Karpas-422 (cell line): ENCODE measurements around the gene LPCAT2. TPM values are rescaled to one million over a fixed set of nuclear protein-coding genes. Genes with fewer than 3 reads are reported as not detected.
"Not testable (repeated sequence)": the region's sequence is repeated elsewhere in the genome, so short reads cannot be mapped to it uniquely, and the experiment has no call there.

Experiments used
- DNase-seq: peaks from one replicate; pipeline ENCODE4 v3.0.0-alpha.2; 2015
- H2AFZ ChIP-seq: fragments of 200-600 bp; sonication (generic); 2 replicates; pipeline ENCODE4 v1.6.1; 2014; ENCODE audit warnings: antibody characterized with exemption, low read length, mixed read lengths
- H3K27ac ChIP-seq: fragments of 200-600 bp; sonication (generic); 2 replicates; pipeline ENCODE4 v1.5.1; 2014; ENCODE audit warnings: mild to moderate bottlenecking, low read length, moderate library complexity
- H3K27me3 ChIP-seq: fragments of 200-600 bp; sonication (generic); 2 replicates; pipeline ENCODE4 v1.6.1; 2014; ENCODE audit warnings: low read length, mixed read lengths
- H3K36me3 ChIP-seq: fragments of 200-600 bp; sonication (generic); 2 replicates; pipeline ENCODE4 v1.6.1; 2014; ENCODE audit warnings: low read length, mixed read lengths; ENCODE audit not compliant: insufficient read depth
- H3K4me1 ChIP-seq: fragments of 200-600 bp; sonication (generic); 2 replicates; pipeline ENCODE4 v1.6.1; 2014; ENCODE audit warnings: mild to moderate bottlenecking, low read length, mixed read lengths
- H3K4me2 ChIP-seq: fragments of 200-600 bp; sonication (generic); 2 replicates; pipeline ENCODE4 v1.6.1; 2014; ENCODE audit warnings: low read length, low read depth, mild to moderate bottlenecking; ENCODE audit not compliant: poor library complexity, severe bottlenecking
- H3K4me3 ChIP-seq: fragments of 200-600 bp; sonication (generic); 2 replicates; pipeline ENCODE4 v1.5.1; 2014; ENCODE audit warnings: mild to moderate bottlenecking, antibody characterized with exemption, low read length, mixed read lengths
- H3K79me2 ChIP-seq: fragments of 200-600 bp; sonication (generic); 2 replicates; pipeline ENCODE4 v1.6.1; 2014; ENCODE audit warnings: mild to moderate bottlenecking, low read length, mixed read lengths
- H3K9ac ChIP-seq: fragments of 200-600 bp; sonication (generic); 2 replicates; pipeline ENCODE4 v1.6.0; 2014; ENCODE audit warnings: low read length
- H3K9me2 ChIP-seq: fragments of 200-600 bp; sonication (generic), shearing (Covaris generic); replicated peaks from 2 replicates; pipeline ENCODE4 v1.6.0; 2014; ENCODE audit warnings: mild to moderate bottlenecking, low read length, moderate library complexity; ENCODE audit not compliant: insufficient read depth
- H3K9me3 ChIP-seq: fragments of 300-700, 200-600 bp; sonication (generic); 2 replicates; pipeline ENCODE4 v1.6.1; 2014; ENCODE audit warnings: low read length, mixed read lengths
- H4K20me1 ChIP-seq: fragments of 200-600 bp; sonication (generic); 2 replicates; pipeline ENCODE4 v1.6.1; 2014; ENCODE audit warnings: mild to moderate bottlenecking, antibody characterized with exemption, low read length, low read depth; ENCODE audit not compliant: insufficient read depth
- total RNA-seq: library from RNA; depleted of rRNA; stranded (reverse); fragments of >200 nt; shearing (Covaris generic); gene quantifications from 2 replicates; pipeline ENCODE4 v1.2.3, GENCODE V29; 2014; ENCODE audit warnings: low replicate concordance

LPCAT2 gene
- total RNA-seq, 1 experiment from 2014 or later, result not detected

DNA sequence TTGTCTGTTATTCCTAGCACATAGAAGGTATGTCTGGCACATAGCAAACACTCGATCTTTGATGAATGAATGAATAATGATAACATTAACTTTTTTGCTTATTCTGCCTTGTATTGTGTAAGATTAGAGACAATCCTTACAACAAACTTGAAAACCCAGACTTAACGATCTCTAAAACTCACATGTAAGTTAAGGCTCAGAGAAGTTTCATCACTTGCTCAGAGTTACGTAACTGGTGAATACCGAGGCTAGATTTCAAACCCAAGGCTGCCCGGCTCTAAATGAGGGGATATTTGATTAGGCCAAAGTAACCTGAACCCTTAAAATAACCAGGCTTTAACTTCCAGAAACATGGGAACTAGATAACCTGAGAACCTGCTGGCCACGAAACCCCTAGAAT lies 79.9 kb downstream of the LPCAT2 start:
- H3K9ac ChIP-seq, result no peak overlapping the region
- H3K36me3 ChIP-seq, result no peaks in the 10 kb centered on the region
- H3K4me3 ChIP-seq, result no peak overlapping the region
- H4K20me1 ChIP-seq, result no peaks in the 10 kb centered on the region
- no peaks in the 10 kb centered on the region for H3K9me2 ChIP-seq
- no peaks in the 10 kb centered on the region for H3K79me2 ChIP-seq
- H2AFZ ChIP-seq, result no peak overlapping the region
- no peaks in the 10 kb centered on the region for H3K4me1 ChIP-seq
- no peak overlapping the region for H3K4me2 ChIP-seq
- no peaks in the 10 kb centered on the region for H3K27me3 ChIP-seq
- no peak for DNase-seq
- H3K9me3 ChIP-seq, result no peaks in the 10 kb centered on the region
- no peak overlapping the region for H3K27ac ChIP-seq

DNA sequence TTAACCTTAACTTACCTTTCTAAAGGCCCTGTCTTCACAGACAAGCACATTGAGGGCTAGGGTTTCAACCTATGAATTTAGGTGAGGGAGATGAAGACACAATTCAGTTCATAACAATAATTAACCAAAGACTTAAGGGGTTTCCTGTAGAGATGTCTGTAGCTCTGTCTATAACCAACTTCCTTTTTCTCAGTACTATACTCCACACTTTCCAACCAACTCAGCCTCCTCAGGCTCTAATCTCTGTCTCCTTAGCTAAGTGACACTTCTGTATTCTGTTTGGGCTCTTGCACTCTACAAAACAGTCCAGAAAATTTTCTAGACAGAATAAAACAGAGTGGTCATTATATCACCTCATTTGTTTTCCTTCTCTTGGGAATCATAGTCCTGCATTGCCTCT lies 83.4 kb downstream of the LPCAT2 start:
- H3K9me3 ChIP-seq, result no peaks in the 10 kb centered on the region
- H3K36me3 ChIP-seq, result no peaks in the 10 kb centered on the region
- H2AFZ ChIP-seq, result no peak overlapping the region
- H3K4me3 ChIP-seq, result no peak overlapping the region
- H3K4me2 ChIP-seq, result no peak overlapping the region
- peak; percentile 33 for DNase-seq
- no peaks in the 10 kb centered on the region for H3K27me3 ChIP-seq
- H3K79me2 ChIP-seq, result no peaks in the 10 kb centered on the region
- H3K27ac ChIP-seq, result no peak overlapping the region
- H4K20me1 ChIP-seq, result no peaks in the 10 kb centered on the region
- H3K4me1 ChIP-seq, result no peaks in the 10 kb centered on the region
- H3K9ac ChIP-seq, result no peak overlapping the region
- H3K9me2 ChIP-seq, result no peaks in the 10 kb centered on the region

DNA sequence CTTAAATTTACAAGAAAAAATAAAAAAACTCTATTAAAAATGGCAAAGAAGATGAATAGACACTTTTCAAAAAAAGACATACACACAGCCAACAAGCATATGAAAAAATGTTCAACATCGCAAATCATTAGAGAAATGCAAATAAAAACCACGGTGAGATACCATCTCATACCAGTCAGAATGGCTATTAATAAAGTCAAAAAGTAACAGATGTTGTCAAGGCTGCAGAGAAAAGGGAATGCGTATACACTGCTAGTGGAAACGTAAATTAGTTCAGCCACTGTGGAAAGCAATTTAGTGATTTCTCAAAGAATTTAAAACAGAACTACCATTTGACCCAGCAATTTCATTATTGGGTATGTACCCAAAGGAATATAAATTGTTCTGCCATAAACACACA lies 89.1 kb downstream of the LPCAT2 start:
- Histone ChIP-seq H4K20me1 (no peaks in the 10 kb centered on the region), H3K36me3 (no peaks in the 10 kb centered on the region), H3K9me3 (no peaks in the 10 kb centered on the region), H3K27me3 (no peaks in the 10 kb centered on the region), H3K9ac (no peak overlapping the region), H3K9me2 (no peaks in the 10 kb centered on the region), H2AFZ (no peak overlapping the region), H3K27ac (no peak overlapping the region), H3K4me3 (no peak overlapping the region), H3K4me2 (no peak overlapping the region), H3K79me2 (no peaks in the 10 kb centered on the region), H3K4me1 (no peaks in the 10 kb centered on the region)
- peak; percentile 4 for DNase-seq

DNA sequence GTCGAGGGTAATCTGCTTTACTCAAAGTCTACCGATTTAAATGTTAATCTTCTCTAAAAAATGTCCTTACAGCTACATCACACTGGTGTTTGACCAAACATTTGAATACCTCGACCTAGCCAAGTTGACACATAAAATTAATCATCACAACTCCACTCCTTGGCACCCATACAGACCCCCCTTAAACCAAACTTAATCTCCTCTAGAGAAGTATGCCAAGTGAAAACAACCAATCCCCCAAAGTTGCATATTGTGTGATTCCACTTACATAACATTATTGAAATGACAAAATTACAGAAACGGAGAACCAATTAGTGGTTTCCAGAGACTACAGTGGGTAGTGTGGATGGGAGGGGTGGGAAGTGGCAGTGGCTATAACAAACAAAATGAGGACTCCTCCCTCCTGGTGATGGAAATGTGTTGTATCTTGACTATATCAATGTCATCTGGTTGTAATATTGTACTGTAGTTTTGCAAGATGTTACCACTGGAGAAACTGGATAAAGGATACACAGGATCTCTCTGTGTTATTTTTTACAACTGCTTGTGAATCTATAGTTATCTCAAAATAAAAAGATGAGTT lies 97.0 kb downstream of the LPCAT2 start:
- no peak for DNase-seq
- Histone ChIP-seq H3K9me2 (no peaks in the 10 kb centered on the region), H3K4me3 (no peak overlapping the region), H3K36me3 (no peaks in the 10 kb centered on the region), H3K79me2 (no peaks in the 10 kb centered on the region), H3K9ac (no peak overlapping the region), H3K27ac (no peak overlapping the region), H3K4me1 (no peaks in the 10 kb centered on the region), H3K27me3 (no peaks in the 10 kb centered on the region), H3K9me3 (no peaks in the 10 kb centered on the region), H3K4me2 (no peak overlapping the region), H2AFZ (no peak overlapping the region), H4K20me1 (no peaks in the 10 kb centered on the region)

DNA sequence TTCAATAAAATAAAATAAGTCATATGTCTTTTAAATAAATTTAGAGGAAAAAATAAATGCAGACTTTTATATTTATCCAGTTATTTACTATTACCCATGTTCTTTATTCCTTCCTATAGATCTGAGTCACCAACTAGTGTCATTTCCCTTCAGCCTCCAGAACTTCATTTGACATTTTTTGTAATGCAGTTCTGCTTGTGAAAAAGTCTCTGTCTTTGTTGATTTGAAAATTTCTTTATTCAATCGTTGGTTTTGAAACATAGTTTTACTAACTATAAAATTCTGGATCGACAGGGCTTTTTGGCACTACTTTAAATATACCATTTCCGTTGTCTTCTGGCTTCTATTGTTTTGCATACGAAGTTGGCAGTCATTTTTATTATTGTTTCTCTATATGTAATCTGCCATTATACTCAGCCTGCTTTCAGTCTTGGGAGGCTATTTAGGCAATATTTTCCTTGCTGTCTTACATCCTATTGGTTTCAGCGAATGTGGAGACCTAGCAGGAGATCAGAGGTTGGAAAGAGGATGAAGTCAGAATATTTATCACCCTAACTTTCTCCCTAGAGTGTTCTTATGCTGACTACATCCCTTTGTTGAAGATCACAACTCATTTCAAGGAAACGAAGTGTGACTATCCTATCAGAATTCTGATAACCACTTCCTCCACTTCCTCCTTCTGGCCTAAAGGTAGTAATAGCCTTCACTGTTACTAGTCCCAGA lies 104.9 kb downstream of the LPCAT2 start:
- Histone ChIP-seq H3K9me2 (no peaks in the 10 kb centered on the region), H3K79me2 (no peaks in the 10 kb centered on the region), H3K9ac (no peak overlapping the region), H3K9me3 (no peaks in the 10 kb centered on the region), H3K4me2 (no peak overlapping the region), H3K4me3 (no peak overlapping the region), H2AFZ (no peak overlapping the region), H3K4me1 (no peaks in the 10 kb centered on the region), H3K27me3 (no peaks in the 10 kb centered on the region), H3K27ac (no peak overlapping the region), H3K36me3 (no peaks in the 10 kb centered on the region), H4K20me1 (no peaks in the 10 kb centered on the region)
- DNase-seq, result no peak

DNA sequence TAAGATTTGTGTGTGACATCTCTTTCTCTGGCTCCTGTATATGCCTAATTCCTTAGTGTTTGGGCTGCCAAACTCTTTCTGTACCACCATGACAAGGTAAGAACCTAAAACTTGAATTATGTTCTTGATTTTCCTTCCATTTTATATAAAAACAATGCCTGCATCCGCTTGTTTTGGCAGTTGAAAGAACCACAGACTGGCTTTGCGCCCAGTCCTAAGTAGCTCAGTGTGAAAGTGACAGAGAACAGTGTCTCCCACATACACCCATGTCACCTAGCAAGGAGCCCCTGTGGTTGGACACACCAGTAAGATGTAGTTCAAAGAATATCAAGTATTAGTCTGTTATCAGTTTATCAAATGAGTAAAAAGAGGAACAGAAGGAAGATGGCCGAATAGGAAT lies 106.2 kb downstream of the LPCAT2 start:
- no peaks in the 10 kb centered on the region for H3K36me3 ChIP-seq
- no peak overlapping the region for H3K4me3 ChIP-seq
- DNase-seq, result no peak
- no peaks in the 10 kb centered on the region for H4K20me1 ChIP-seq
- no peak overlapping the region for H2AFZ ChIP-seq
- H3K79me2 ChIP-seq, result no peaks in the 10 kb centered on the region
- H3K9me2 ChIP-seq, result no peaks in the 10 kb centered on the region
- no peak overlapping the region for H3K4me2 ChIP-seq
- no peak overlapping the region for H3K27ac ChIP-seq
- no peaks in the 10 kb centered on the region for H3K4me1 ChIP-seq
- no peak overlapping the region for H3K9ac ChIP-seq
- no peaks in the 10 kb centered on the region for H3K9me3 ChIP-seq
- H3K27me3 ChIP-seq, result no peaks in the 10 kb centered on the region

DNA sequence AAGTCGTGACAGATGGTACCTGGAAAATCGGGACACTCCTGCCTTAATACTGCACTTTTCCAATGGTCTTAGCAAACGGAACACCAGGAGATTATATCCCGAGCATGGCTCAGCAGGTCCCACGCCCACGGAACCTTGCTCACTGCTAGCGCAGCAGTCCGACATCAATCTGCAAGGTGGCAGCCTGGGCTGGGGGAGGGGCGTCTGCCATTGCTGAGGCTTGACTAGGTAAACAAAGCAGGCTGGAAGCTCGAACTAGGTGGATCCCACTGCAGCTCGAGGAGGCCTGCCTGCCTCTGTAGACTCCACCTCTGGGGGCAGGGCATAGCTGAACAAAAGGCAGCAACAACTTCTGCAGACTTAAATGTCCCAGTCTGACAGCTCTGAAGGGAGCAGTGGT lies 106.8 kb downstream of the LPCAT2 start:
- not testable (repeated sequence) for H3K4me3 ChIP-seq, H2AFZ ChIP-seq, DNase-seq, H4K20me1 ChIP-seq, H3K9me3 ChIP-seq, H3K4me1 ChIP-seq, H3K4me2 ChIP-seq, H3K27me3 ChIP-seq, H3K79me2 ChIP-seq, H3K27ac ChIP-seq, H3K9ac ChIP-seq, H3K9me2 ChIP-seq, H3K36me3 ChIP-seq

DNA sequence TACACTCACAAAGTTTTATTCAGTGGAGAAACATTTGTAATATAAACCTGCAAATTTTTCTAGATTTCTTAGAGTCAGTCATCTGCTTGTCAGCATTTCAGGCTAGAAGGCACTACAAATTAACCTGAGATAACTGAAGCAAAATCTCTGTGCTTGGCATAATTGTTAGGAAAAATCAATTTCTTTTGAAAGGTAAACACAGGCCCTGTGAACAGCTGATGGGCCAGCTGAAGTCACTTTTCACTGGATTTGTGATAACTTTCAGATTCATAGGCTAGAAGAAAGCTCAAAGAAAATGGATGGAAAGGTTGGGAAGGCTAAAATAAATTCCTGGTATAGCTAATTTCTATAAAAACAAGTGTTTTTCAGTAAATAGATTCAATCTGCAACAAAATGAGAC lies 112.9 kb downstream of the LPCAT2 start:
- no peaks in the 10 kb centered on the region for H3K27me3 ChIP-seq
- no peaks in the 10 kb centered on the region for H3K9me3 ChIP-seq
- H3K36me3 ChIP-seq, result no peaks in the 10 kb centered on the region
- H3K4me1 ChIP-seq, result no peaks in the 10 kb centered on the region
- H3K9me2 ChIP-seq, result no peaks in the 10 kb centered on the region
- H3K27ac ChIP-seq, result no peak overlapping the region
- H3K79me2 ChIP-seq, result no peaks in the 10 kb centered on the region
- no peak overlapping the region for H2AFZ ChIP-seq
- no peak overlapping the region for H3K4me3 ChIP-seq
- H4K20me1 ChIP-seq, result no peaks in the 10 kb centered on the region
- no peak overlapping the region for H3K4me2 ChIP-seq
- no peak overlapping the region for H3K9ac ChIP-seq
- DNase-seq, result no peak
